Activated T-cell treated with anti-CD3 and anti-CD28 coated beads, Interleukin-2, amount 50 U/mL, for 4 hours (primary cell): Measurements from ENCODE around the gene AMOTL2. TPM values are rescaled to one million over a fixed set of nuclear protein-coding genes. Genes with fewer than 3 reads are reported as not detected.

ENCODE experiments used
- ATAC-seq, 2 donors: fragments of 200-7000 bp; cut with Tn5 transposase; one replicate each; pipeline ENCODE4 v1.10.0; 2021
- DNase-seq: peaks from one replicate; pipeline ENCODE4 v3.0.0-alpha.2; 2020
- H3K27me3 Mint-ChIP-seq: one replicate; pipeline ENCODE4 v1.8.0; 2021; ENCODE audit warnings: low read depth, mixed read lengths
- H3K36me3 Mint-ChIP-seq: one replicate; pipeline ENCODE4 v1.8.0; 2022; ENCODE audit warnings: mixed read lengths; ENCODE audit not compliant: insufficient read depth
- H3K4me1 Mint-ChIP-seq: one replicate; pipeline ENCODE4 v1.8.0; 2021; ENCODE audit warnings: low read depth, mixed read lengths
- H3K4me3 Mint-ChIP-seq: one replicate; pipeline ENCODE4 v1.8.0; 2021; ENCODE audit warnings: mild to moderate bottlenecking, moderate library complexity, mixed read lengths
- H3K9me3 Mint-ChIP-seq: one replicate; pipeline ENCODE4 v1.8.0; 2021; ENCODE audit warnings: mixed read lengths
- total RNA-seq, 3 donors: library from RNA; stranded (reverse); gene quantifications; one replicate each; pipeline ENCODE4 v1.2.1, GENCODE V29; 2021

AMOTL2 gene
- total RNA-seq: under 1 TPM; 0.16 to 0.87 (median 0.20) TPM

DNA sequence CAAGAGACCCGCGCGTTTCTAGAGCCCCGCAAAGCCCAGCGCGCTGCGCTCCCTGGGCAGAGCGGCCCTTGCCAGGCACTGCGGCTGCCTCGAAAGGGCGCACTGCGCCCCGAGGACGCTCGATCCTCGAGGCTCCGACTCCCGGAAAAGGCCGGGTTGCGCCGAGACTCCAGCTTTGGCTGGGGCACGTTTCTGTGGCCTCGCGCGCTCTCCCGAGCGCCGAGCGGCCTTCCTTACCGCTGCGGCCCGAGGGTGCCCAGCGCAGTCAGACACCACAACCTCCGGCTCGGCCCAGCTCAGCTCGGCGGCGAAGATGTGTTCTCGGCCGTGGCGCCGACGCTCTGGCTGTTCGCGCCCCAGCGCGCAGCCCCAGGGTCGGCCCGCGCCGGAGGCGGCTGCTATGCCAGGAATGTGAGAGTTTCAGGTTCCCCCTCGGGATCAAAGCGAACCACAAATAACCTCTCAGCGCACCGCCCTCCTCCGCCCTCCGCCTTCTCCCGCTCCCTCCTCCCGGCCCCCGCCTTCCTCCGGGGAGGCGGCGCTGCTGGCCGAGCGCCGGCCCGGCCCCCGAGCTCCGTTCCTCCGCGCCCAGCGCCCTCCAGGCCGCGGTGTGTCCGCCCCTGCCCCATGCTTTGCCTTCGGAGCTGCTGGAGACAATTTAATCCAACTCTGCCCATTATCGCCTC, at the start of gene AMOTL2:
Gene AMOTL2 (minus strand): TSS at position 343 of the 686 bp plus-strand sequence. CDS start 3,014 bp downstream, outside the sequence.
- Mint-ChIP-seq H3K36me3 (no peaks in the 10 kb centered on the region), H3K4me3 (peak within 1 kb of the TSS; percentile 77), H3K9me3 (no peaks in the 10 kb centered on the region), H3K4me1 (peaks cover 6% of the 10 kb centered on the region), H3K27me3 (peaks cover 44% of the 10 kb centered on the region)
- ATAC-seq (peak; percentile 46 to 60), DNase-seq (no peak)

- Mint-ChIP-seq H3K9me3 (no peaks in the 10 kb centered on the region), H3K4me1 (peaks cover 1% of the 10 kb centered on the region), H3K27me3 (no peaks in the 10 kb centered on the region), H3K36me3 (no peaks in the 10 kb centered on the region), H3K4me3 (no peak overlapping the region)
- DNase-seq: no peak
- no peak for ATAC-seq
Observed at GRCh38 chr3:134423153-134423552, 48.9 kb upstream of the AMOTL2 start.

- ATAC-seq (no peak), DNase-seq (no peak)
- peaks cover 1% of the 10 kb centered on the region for H3K4me1 Mint-ChIP-seq
- no peaks in the 10 kb centered on the region for H3K36me3 Mint-ChIP-seq
- peaks cover under 1% of the 10 kb centered on the region for H3K27me3 Mint-ChIP-seq
- peaks cover 2% of the 10 kb centered on the region for H3K9me3 Mint-ChIP-seq
- no peak overlapping the region for H3K4me3 Mint-ChIP-seq
Observed at GRCh38 chr3:134419960-134420321, 45.7 kb upstream of the AMOTL2 start.

GRCh38 chr3:134419214-134419959, 45.1 kb upstream of the AMOTL2 start:
- Mint-ChIP-seq H3K4me3 (no peak overlapping the region), H3K27me3 (peaks cover 5% of the 10 kb centered on the region), H3K4me1 (peaks cover 1% of the 10 kb centered on the region), H3K9me3 (peaks cover 4% of the 10 kb centered on the region), H3K36me3 (no peaks in the 10 kb centered on the region)
- ATAC-seq (no peak), DNase-seq (no peak)

GRCh38 chr3:134409041-134409440, 34.8 kb upstream of the AMOTL2 start:
- H3K4me1 Mint-ChIP-seq: peaks cover 2% of the 10 kb centered on the region
- H3K36me3 Mint-ChIP-seq: no peaks in the 10 kb centered on the region
- DNase-seq (no peak), ATAC-seq (no peak)
- H3K4me3 Mint-ChIP-seq: no peak overlapping the region
- H3K9me3 Mint-ChIP-seq: no peaks in the 10 kb centered on the region
- peaks cover 56% of the 10 kb centered on the region for H3K27me3 Mint-ChIP-seq

DNA sequence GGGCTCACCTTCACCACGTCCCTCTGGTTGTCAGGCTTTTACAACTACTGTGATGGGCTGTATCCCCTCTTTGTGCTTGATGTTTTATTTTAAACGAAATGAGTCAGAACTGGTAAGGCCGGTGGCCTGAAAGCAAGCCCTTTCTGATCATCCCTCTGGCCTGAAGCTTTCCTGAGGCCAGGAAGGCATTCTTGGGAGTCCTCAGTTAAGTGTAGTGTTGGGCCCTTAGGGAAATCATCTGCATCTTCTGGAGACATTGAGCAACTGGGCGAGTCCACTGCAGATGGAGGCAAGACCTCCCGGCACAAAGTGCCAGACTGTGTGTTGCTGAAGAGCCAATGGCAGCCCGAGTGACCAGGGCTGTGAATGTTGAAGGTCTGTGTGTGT, 33.0 kb upstream of the AMOTL2 start:
- peaks cover 64% of the 10 kb centered on the region for H3K27me3 Mint-ChIP-seq
- H3K4me3 Mint-ChIP-seq: no peak overlapping the region
- ATAC-seq: no peak
- H3K4me1 Mint-ChIP-seq: peaks cover 2% of the 10 kb centered on the region
- H3K36me3 Mint-ChIP-seq: no peaks in the 10 kb centered on the region
- DNase-seq: no peak
- H3K9me3 Mint-ChIP-seq: peaks cover 8% of the 10 kb centered on the region

GRCh38 chr3:134406331-134407238, 32.3 kb upstream of the AMOTL2 start:
- Mint-ChIP-seq H3K36me3 (no peaks in the 10 kb centered on the region), H3K9me3 (peaks cover 8% of the 10 kb centered on the region), H3K4me3 (no peak overlapping the region), H3K4me1 (peaks cover 2% of the 10 kb centered on the region), H3K27me3 (peaks cover 64% of the 10 kb centered on the region)
- DNase-seq: no peak
- peak; percentile 21 to 27 for ATAC-seq

GRCh38 chr3:134404366-134404885, 30.2 kb upstream of the AMOTL2 start:
- H3K36me3 Mint-ChIP-seq: no peaks in the 10 kb centered on the region
- no peak for ATAC-seq
- H3K4me1 Mint-ChIP-seq: peaks cover 2% of the 10 kb centered on the region
- peaks cover 66% of the 10 kb centered on the region for H3K27me3 Mint-ChIP-seq
- no peak overlapping the region for H3K4me3 Mint-ChIP-seq
- peaks cover 8% of the 10 kb centered on the region for H3K9me3 Mint-ChIP-seq
- DNase-seq: no peak

DNA sequence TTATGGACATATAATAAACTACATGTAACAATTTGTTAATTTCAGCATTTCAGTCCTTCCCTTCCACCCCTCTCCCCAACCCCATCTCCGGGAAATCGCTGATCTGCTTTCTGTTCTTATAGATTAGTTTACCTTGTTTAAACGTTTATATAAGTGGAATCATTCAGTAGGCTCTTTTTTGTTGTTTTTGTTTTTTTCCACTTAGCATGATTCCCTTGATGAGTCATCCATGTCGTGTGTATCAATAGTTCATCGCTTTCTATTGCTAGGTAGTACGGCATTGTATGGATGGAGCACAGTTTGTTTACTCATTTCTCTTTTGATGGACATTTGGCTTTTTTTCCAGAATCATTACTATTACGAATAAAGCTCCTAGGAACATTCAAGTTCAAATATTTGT, 23.5 kb upstream of the AMOTL2 start:
- Mint-ChIP-seq H3K4me1 (no peaks in the 10 kb centered on the region), H3K36me3 (no peaks in the 10 kb centered on the region), H3K27me3 (peaks cover 39% of the 10 kb centered on the region), H3K9me3 (peaks cover 4% of the 10 kb centered on the region), H3K4me3 (no peak overlapping the region)
- DNase-seq: no peak
- no peak for ATAC-seq

GRCh38 chr3:134395103-134395502, 20.9 kb upstream of the AMOTL2 start:
- DNase-seq: no peak
- Mint-ChIP-seq H3K4me3 (no peak overlapping the region), H3K36me3 (no peaks in the 10 kb centered on the region), H3K9me3 (no peaks in the 10 kb centered on the region), H3K27me3 (peaks cover 38% of the 10 kb centered on the region), H3K4me1 (no peaks in the 10 kb centered on the region)
- no peak for ATAC-seq

DNA sequence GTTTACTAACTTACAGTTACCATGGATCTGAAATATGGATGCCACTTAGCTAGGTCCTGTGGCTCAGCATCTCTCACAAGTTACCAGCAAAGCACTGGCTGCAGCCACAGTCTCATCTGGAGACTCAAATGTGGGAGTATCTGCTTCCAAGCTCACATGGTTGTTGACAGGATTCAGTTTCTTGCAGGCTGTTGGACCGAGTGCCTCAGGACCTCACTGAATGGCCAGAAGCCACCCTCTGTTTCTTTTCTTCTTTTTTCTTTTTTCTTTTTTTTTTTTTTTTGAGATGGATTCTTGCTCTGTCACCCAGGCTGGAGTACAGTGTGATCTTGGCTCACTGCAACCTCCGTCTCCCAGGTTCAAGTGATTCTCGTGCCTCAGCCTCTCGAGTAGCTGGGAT, 20.1 kb upstream of the AMOTL2 start:
- peaks cover 33% of the 10 kb centered on the region for H3K27me3 Mint-ChIP-seq
- no peak overlapping the region for H3K4me3 Mint-ChIP-seq
- no peak for ATAC-seq
- H3K4me1 Mint-ChIP-seq: no peaks in the 10 kb centered on the region
- DNase-seq: no peak
- no peaks in the 10 kb centered on the region for H3K36me3 Mint-ChIP-seq
- H3K9me3 Mint-ChIP-seq: no peaks in the 10 kb centered on the region

GRCh38 chr3:134393074-134393473, 18.8 kb upstream of the AMOTL2 start:
- no peaks in the 10 kb centered on the region for H3K9me3 Mint-ChIP-seq
- H3K4me1 Mint-ChIP-seq: no peaks in the 10 kb centered on the region
- no peak overlapping the region for H3K4me3 Mint-ChIP-seq
- no peak for ATAC-seq
- DNase-seq: no peak
- H3K36me3 Mint-ChIP-seq: no peaks in the 10 kb centered on the region
- peaks cover 34% of the 10 kb centered on the region for H3K27me3 Mint-ChIP-seq

- H3K27me3 Mint-ChIP-seq: peaks cover 34% of the 10 kb centered on the region
- DNase-seq (no peak), ATAC-seq (no peak)
- H3K4me1 Mint-ChIP-seq: no peaks in the 10 kb centered on the region
- no peak overlapping the region for H3K4me3 Mint-ChIP-seq
- no peaks in the 10 kb centered on the region for H3K9me3 Mint-ChIP-seq
- H3K36me3 Mint-ChIP-seq: no peaks in the 10 kb centered on the region
Observed at GRCh38 chr3:134392336-134392983, 18.2 kb upstream of the AMOTL2 start.

DNA sequence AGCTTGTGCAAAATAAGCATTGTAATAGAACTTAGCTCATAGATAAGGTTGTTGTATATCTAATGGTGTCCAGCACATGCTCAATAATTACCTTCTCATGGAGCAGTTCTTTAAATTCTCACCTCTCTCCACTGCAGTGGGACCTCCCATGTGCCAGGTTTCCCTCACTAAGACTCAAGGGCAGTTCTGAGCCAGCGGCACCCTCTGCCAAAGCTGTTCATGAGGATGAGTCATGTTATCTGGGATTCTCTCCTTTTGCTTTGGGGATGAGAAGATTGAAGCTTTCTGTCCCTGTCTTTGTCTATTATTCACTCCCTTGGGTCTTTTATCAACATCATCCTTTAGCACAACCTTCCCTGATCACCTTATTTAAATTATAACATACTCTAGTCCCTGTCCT, 15.6 kb upstream of the AMOTL2 start:
- ATAC-seq (no peak), DNase-seq (no peak)
- no peaks in the 10 kb centered on the region for H3K36me3 Mint-ChIP-seq
- peaks cover 15% of the 10 kb centered on the region for H3K27me3 Mint-ChIP-seq
- no peak overlapping the region for H3K4me3 Mint-ChIP-seq
- no peaks in the 10 kb centered on the region for H3K9me3 Mint-ChIP-seq
- no peaks in the 10 kb centered on the region for H3K4me1 Mint-ChIP-seq
